ENCODE results near the gene ATG4D. TPM values are rescaled to one million over a fixed set of nuclear protein-coding genes. Genes with fewer than 3 reads are reported as not detected.
A peak's percentile ranks its signal among the peaks of the same experiment; 100 is the strongest.

Gene ATG4D
- total and polyA plus RNA-seq, 2 experiments from 2014 or later: 15.1 to 55.5 TPM

DNA sequence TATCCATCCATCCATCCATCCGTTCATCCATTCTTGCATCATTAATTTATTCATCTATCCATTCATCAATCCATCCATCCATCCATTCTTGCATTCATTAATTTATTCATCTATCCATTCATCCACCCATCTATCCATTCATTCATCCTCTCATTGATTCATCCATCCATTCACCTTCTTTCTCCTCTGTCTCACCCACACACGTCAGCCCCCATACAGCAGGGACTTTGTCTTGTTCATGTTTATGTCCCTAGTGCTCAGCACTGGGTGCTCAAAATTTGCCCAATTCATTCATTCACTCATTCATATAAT is 44.1 kb downstream of the ATG4D start:
- ATAC-seq (no peak), DNase-seq (ENCODE audit: low spot score) (no peak)
- H3K9me3 Mint-ChIP-seq: no peaks in the 10 kb centered on the region; the same call in none of the 3 replicates
- no peaks in the 10 kb centered on the region for H4K20me1 ChIP-seq (replicated peaks; ENCODE audit: insufficient read depth)
- H3K4me3 ChIP-seq: peak overlapping the region; percentile 87; the same call in 1 of the 2 replicates
- no peak overlapping the region for H2AFZ ChIP-seq
- H3K27ac ChIP-seq (ENCODE audit: low read depth): no peak overlapping the region
- H3K4me1 ChIP-seq (ENCODE audit: insufficient read depth): peaks cover 9% of the 10 kb centered on the region; the same call in 1 of the 2 replicates
- H3K27me3 ChIP-seq (ENCODE audit: insufficient read depth): no peaks in the 10 kb centered on the region
- H3K36me3 Mint-ChIP-seq (ENCODE audit: low read depth): peaks cover 19% of the 10 kb centered on the region
- H3K4me1 Mint-ChIP-seq: peaks cover 11% of the 10 kb centered on the region; the same call in 2 of the 3 replicates
- H3K36me3 ChIP-seq (ENCODE audit: insufficient read depth): no peaks in the 10 kb centered on the region; the same call in 1 of the 2 replicates
- peaks cover 17% of the 10 kb centered on the region for H3K79me2 ChIP-seq (replicated peaks; ENCODE audit: insufficient read depth)
- H3K9me2 ChIP-seq (ENCODE audit: insufficient read depth): peaks cover 7% of the 10 kb centered on the region
- H3K27ac Mint-ChIP-seq: no peak overlapping the region
- TF ChIP-seq ZNF114 (CRISPR knock-in tag; IDR thresholded peaks at IDR 0.05) (no peak), POLR2AphosphoS5 (IDR thresholded peaks at IDR 0.05; ENCODE audit: low read depth) (no peak), EZH2phosphoT487 (IDR thresholded peaks at IDR 0.05; ENCODE audit: unreplicated experiment) (no peak), ZNF331 (CRISPR knock-in tag; IDR thresholded peaks at IDR 0.05; ENCODE audit: low read depth) (no peak), CREB1 (CRISPR knock-in tag; IDR thresholded peaks at IDR 0.05; ENCODE audit: low read depth) (no peak), STAT1 (IDR thresholded peaks at IDR 0.05; ENCODE audit: unreplicated experiment) (no peak), NANOG (IDR thresholded peaks at IDR 0.05; ENCODE audit: borderline replicate concordance) (no peak), JUNB (IDR thresholded peaks at IDR 0.05; ENCODE audit: unreplicated experiment) (no peak)
- TF ChIP-seq, protein P1, sequence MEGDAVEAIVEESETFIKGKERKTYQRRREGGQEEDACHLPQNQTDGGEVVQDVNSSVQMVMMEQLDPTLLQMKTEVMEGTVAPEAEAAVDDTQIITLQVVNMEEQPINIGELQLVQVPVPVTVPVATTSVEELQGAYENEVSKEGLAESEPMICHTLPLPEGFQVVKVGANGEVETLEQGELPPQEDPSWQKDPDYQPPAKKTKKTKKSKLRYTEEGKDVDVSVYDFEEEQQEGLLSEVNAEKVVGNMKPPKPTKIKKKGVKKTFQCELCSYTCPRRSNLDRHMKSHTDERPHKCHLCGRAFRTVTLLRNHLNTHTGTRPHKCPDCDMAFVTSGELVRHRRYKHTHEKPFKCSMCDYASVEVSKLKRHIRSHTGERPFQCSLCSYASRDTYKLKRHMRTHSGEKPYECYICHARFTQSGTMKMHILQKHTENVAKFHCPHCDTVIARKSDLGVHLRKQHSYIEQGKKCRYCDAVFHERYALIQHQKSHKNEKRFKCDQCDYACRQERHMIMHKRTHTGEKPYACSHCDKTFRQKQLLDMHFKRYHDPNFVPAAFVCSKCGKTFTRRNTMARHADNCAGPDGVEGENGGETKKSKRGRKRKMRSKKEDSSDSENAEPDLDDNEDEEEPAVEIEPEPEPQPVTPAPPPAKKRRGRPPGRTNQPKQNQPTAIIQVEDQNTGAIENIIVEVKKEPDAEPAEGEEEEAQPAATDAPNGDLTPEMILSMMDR (conservative IDR thresholded peaks at IDR 0.05; ENCODE audit: low read depth in 2 of 2): no peak
- TF ChIP-seq, protein P2, sequence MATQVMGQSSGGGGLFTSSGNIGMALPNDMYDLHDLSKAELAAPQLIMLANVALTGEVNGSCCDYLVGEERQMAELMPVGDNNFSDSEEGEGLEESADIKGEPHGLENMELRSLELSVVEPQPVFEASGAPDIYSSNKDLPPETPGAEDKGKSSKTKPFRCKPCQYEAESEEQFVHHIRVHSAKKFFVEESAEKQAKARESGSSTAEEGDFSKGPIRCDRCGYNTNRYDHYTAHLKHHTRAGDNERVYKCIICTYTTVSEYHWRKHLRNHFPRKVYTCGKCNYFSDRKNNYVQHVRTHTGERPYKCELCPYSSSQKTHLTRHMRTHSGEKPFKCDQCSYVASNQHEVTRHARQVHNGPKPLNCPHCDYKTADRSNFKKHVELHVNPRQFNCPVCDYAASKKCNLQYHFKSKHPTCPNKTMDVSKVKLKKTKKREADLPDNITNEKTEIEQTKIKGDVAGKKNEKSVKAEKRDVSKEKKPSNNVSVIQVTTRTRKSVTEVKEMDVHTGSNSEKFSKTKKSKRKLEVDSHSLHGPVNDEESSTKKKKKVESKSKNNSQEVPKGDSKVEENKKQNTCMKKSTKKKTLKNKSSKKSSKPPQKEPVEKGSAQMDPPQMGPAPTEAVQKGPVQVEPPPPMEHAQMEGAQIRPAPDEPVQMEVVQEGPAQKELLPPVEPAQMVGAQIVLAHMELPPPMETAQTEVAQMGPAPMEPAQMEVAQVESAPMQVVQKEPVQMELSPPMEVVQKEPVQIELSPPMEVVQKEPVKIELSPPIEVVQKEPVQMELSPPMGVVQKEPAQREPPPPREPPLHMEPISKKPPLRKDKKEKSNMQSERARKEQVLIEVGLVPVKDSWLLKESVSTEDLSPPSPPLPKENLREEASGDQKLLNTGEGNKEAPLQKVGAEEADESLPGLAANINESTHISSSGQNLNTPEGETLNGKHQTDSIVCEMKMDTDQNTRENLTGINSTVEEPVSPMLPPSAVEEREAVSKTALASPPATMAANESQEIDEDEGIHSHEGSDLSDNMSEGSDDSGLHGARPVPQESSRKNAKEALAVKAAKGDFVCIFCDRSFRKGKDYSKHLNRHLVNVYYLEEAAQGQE (IDR thresholded peaks at IDR 0.05; ENCODE audit: unreplicated experiment): no peak
- TF ChIP-seq, protein P3, sequence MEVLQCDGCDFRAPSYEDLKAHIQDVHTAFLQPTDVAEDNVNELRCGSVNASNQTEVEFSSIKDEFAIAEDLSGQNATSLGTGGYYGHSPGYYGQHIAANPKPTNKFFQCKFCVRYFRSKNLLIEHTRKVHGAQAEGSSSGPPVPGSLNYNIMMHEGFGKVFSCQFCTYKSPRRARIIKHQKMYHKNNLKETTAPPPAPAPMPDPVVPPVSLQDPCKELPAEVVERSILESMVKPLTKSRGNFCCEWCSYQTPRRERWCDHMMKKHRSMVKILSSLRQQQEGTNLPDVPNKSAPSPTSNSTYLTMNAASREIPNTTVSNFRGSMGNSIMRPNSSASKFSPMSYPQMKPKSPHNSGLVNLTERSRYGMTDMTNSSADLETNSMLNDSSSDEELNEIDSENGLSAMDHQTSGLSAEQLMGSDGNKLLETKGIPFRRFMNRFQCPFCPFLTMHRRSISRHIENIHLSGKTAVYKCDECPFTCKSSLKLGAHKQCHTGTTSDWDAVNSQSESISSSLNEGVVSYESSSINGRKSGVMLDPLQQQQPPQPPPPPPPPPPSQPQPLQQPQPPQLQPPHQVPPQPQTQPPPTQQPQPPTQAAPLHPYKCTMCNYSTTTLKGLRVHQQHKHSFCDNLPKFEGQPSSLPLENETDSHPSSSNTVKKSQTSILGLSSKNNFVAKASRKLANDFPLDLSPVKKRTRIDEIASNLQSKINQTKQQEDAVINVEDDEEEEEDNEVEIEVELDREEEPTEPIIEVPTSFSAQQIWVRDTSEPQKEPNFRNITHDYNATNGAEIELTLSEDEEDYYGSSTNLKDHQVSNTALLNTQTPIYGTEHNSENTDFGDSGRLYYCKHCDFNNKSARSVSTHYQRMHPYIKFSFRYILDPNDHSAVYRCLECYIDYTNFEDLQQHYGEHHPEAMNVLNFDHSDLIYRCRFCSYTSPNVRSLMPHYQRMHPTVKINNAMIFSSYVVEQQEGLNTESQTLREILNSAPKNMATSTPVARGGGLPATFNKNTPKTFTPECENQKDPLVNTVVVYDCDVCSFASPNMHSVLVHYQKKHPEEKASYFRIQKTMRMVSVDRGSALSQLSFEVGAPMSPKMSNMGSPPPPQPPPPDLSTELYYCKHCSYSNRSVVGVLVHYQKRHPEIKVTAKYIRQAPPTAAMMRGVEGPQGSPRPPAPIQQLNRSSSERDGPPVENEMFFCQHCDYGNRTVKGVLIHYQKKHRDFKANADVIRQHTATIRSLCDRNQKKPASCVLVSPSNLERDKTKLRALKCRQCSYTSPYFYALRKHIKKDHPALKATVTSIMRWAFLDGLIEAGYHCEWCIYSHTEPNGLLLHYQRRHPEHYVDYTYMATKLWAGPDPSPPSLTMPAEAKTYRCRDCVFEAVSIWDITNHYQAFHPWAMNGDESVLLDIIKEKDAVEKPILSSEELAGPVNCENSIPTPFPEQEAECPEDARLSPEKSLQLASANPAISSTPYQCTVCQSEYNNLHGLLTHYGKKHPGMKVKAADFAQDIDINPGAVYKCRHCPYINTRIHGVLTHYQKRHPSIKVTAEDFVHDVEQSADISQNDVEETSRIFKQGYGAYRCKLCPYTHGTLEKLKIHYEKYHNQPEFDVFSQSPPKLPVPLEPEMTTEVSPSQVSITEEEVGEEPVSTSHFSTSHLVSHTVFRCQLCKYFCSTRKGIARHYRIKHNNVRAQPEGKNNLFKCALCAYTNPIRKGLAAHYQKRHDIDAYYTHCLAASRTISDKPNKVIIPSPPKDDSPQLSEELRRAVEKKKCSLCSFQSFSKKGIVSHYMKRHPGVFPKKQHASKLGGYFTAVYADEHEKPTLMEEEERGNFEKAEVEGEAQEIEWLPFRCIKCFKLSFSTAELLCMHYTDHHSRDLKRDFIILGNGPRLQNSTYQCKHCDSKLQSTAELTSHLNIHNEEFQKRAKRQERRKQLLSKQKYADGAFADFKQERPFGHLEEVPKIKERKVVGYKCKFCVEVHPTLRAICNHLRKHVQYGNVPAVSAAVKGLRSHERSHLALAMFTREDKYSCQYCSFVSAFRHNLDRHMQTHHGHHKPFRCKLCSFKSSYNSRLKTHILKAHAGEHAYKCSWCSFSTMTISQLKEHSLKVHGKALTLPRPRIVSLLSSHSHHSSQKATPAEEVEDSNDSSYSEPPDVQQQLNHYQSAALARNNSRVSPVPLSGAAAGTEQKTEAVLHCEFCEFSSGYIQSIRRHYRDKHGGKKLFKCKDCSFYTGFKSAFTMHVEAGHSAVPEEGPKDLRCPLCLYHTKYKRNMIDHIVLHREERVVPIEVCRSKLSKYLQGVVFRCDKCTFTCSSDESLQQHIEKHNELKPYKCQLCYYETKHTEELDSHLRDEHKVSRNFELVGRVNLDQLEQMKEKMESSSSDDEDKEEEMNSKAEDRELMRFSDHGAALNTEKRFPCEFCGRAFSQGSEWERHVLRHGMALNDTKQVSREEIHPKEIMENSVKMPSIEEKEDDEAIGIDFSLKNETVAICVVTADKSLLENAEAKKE (CRISPR knock-in tag; IDR thresholded peaks at IDR 0.05): no peak
- TF ChIP-seq, protein P4, sequence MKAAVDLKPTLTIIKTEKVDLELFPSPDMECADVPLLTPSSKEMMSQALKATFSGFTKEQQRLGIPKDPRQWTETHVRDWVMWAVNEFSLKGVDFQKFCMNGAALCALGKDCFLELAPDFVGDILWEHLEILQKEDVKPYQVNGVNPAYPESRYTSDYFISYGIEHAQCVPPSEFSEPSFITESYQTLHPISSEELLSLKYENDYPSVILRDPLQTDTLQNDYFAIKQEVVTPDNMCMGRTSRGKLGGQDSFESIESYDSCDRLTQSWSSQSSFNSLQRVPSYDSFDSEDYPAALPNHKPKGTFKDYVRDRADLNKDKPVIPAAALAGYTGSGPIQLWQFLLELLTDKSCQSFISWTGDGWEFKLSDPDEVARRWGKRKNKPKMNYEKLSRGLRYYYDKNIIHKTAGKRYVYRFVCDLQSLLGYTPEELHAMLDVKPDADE (IDR thresholded peaks at IDR 0.05): no peak
- H3K4me3 Mint-ChIP-seq: peak overlapping the region; percentile 91
- H3K27me3 Mint-ChIP-seq (ENCODE audit: insufficient read depth, low read depth, poor library complexity): peaks cover 13% of the 10 kb centered on the region
- H3F3A ChIP-seq (replicated peaks; ENCODE audit: low read depth): peaks cover 13% of the 10 kb centered on the region; the same call in 1 of the 2 replicates
- H3K4me2 ChIP-seq: no peak overlapping the region

Data from GM23338 (cell line).